ENCODE results near the gene ANKS1B.

ANKS1B gene

GRCh38 chr12:99553461-99553860, 431.3 kb downstream of the ANKS1B start:
- DNase-seq, result no peak

- no peak for DNase-seq
These were observed 432.7 kb downstream of the ANKS1B start for GRCh38 chr12:99552022-99552421.

- no peak for DNase-seq
These were observed 435.1 kb downstream of the ANKS1B start for GRCh38 chr12:99549651-99550050.

- no peak for DNase-seq
These were observed 435.5 kb downstream of the ANKS1B start for GRCh38 chr12:99549196-99549595.

- DNase-seq, result no peak
These were observed 440.3 kb downstream of the ANKS1B start for GRCh38 chr12:99544457-99544856.

- no peak for DNase-seq
These were observed 454.8 kb downstream of the ANKS1B start for GRCh38 chr12:99529966-99530365.

- no peak for DNase-seq
These were observed 456.3 kb downstream of the ANKS1B start for GRCh38 chr12:99528478-99528877.

GRCh38 chr12:99523853-99524252, 460.9 kb downstream of the ANKS1B start:
- no peak for DNase-seq

- DNase-seq, result no peak
These were observed 462.3 kb downstream of the ANKS1B start for GRCh38 chr12:99522456-99522855.

GRCh38 chr12:99521664-99522063, 463.1 kb downstream of the ANKS1B start:
- DNase-seq, result no peak

- no peak for DNase-seq
These were observed 471.7 kb downstream of the ANKS1B start for GRCh38 chr12:99513066-99513465.

GRCh38 chr12:99505805-99506204, 478.9 kb downstream of the ANKS1B start:
- DNase-seq, result no peak

GRCh38 chr12:99498756-99499155, 486.0 kb downstream of the ANKS1B start:
- DNase-seq, result no peak

GRCh38 chr12:99495799-99496198, 488.9 kb downstream of the ANKS1B start:
- DNase-seq, result no peak

- no peak for DNase-seq
These were observed 491.5 kb downstream of the ANKS1B start for GRCh38 chr12:99493197-99493596.

- DNase-seq, result no peak
These were observed 498.5 kb downstream of the ANKS1B start for GRCh38 chr12:99486277-99486676.

GRCh38 chr12:99479149-99479548, 505.6 kb downstream of the ANKS1B start:
- no peak for DNase-seq

- DNase-seq, result no peak
These were observed 507.8 kb downstream of the ANKS1B start for GRCh38 chr12:99476956-99477355.

GRCh38 chr12:99455350-99456035, 529.2 kb downstream of the ANKS1B start:
- DNase-seq, result no peak

GRCh38 chr12:99454539-99455172, 530.1 kb downstream of the ANKS1B start:
- DNase-seq, result no peak

GRCh38 chr12:99453836-99454538, 530.7 kb downstream of the ANKS1B start:
- DNase-seq, result no peak

GRCh38 chr12:99450036-99450630, 534.6 kb downstream of the ANKS1B start:
- DNase-seq, result no peak

- DNase-seq, result no peak
These were observed 539.8 kb downstream of the ANKS1B start for GRCh38 chr12:99444859-99445316.

- DNase-seq, result no peak
These were observed 542.0 kb downstream of the ANKS1B start for GRCh38 chr12:99442758-99443157.

Data from activated CD8-positive, alpha-beta memory T cell treated with anti-CD3 and anti-CD28 coated beads, Interleukin-2, amount 50 U/mL, for 4 hours (primary cell).